GM10248 (cell line): ENCODE data around the gene NOTCH4.

Experiments
- CTCF ChIA-PET: fragments of 300-600 bp; sonication (Branson Sonifier 250); formaldehyde crosslinking; extraction: SDS; loops from one replicate; lab custom pipeline; 2021; ENCODE audit warnings: antibody characterized with exemption; lab: Yijun Ruan, JAX
- POLR2A ChIA-PET: fragments of 350-650 bp; sonication (Branson Sonifier 250); formaldehyde crosslinking; extraction: SDS; loops from one replicate; lab custom pipeline; 2020; ENCODE audit warnings: antibody characterized with exemption; lab: Yijun Ruan, JAX
- DNase-seq: peaks from one replicate; pipeline ENCODE4 v3.0.0; 2012; ENCODE audit errors: extremely low spot score
- CTCF ChIP-seq: IDR thresholded peaks from 2 replicates; pipeline ENCODE4 v1.5.1; 2012; ENCODE audit warnings: mild to moderate bottlenecking, low read depth; ENCODE audit errors: extremely low read depth, missing control alignments, control extremely low read depth

NOTCH4 gene

GRCh38 chr6:32175322-32175710 is 48.6 kb downstream of the NOTCH4 start:
- ChIA-PET POLR2A (no interaction called here), CTCF (no interaction called here)
- TF ChIP-seq CTCF: no peak
- no peak for DNase-seq

- POLR2A ChIA-PET: no interaction called here
- no peak for TF ChIP-seq CTCF
- CTCF ChIA-PET: no interaction called here
- DNase-seq: no peak
Observed at GRCh38 chr6:32174416-32174815, 49.5 kb downstream of the NOTCH4 start.

GRCh38 chr6:32173051-32173727 is 50.7 kb downstream of the NOTCH4 start:
- ChIA-PET POLR2A (no interaction called here), CTCF (no interaction called here)

GRCh38 chr6:32171234-32171633 is 52.6 kb downstream of the NOTCH4 start:
- POLR2A ChIA-PET: no interaction called here
- DNase-seq: no peak
- CTCF ChIA-PET: interaction anchor here (1.1 to 1.4 kb wide), 2 partner anchors 24 to 53 kb away, joined by 4 read pairs; no protein-coding TSS in a partner anchor
- no peak for TF ChIP-seq CTCF

More at GRCh38 chr6:32173051-32173727, 50.7 kb downstream of the NOTCH4 start:
- no peak for TF ChIP-seq CTCF
- DNase-seq: no peak

- CTCF ChIA-PET: no interaction called here
- no peak for DNase-seq
- TF ChIP-seq CTCF: no peak
- POLR2A ChIA-PET: no interaction called here
Observed at GRCh38 chr6:32170294-32170693, 53.6 kb downstream of the NOTCH4 start.

- CTCF ChIA-PET: interaction anchor here (1.1 kb wide), 1 partner anchor 50 kb away, joined by 5 read pairs; no protein-coding TSS in a partner anchor
- no peak for DNase-seq
- TF ChIP-seq CTCF: no peak
- POLR2A ChIA-PET: no interaction called here
Observed at GRCh38 chr6:32168807-32169591, 54.9 kb downstream of the NOTCH4 start.
